Natural killer cell (primary cell): ENCODE results near the gene DTX4. TPM values are rescaled to one million over a fixed set of nuclear protein-coding genes. Genes with fewer than 3 reads are reported as not detected.
A peak's percentile ranks its signal among the peaks of the same experiment; 100 is the strongest.

ENCODE experiments used
- ATAC-seq, 3 donors: fragments of 150-1000 bp in 2 of 3; fragments of 200-7000 bp in 1 of 3; cut with Tn5 transposase; 1 replicate in 1 of 3; 2 replicates in 2 of 3; pipeline ENCODE4 v1.10.0; 2021; ENCODE audit warnings: mild to moderate bottlenecking in 2 of 3, moderate library complexity in 2 of 3
- DNase-seq, 2 donors: peaks; one replicate each; pipeline versions ENCODE4 v3.0.0 to v3.0.0-alpha.2; 2013 to 2021; ENCODE audit warnings: mixed read lengths in 1 of 2
- H3K27ac ChIP-seq: one replicate; pipeline ENCODE4 v1.5.1; 2013; ENCODE audit warnings: mild to moderate bottlenecking, low read length
- H3K27me3 ChIP-seq: one replicate; pipeline ENCODE4 v1.6.1; 2013; ENCODE audit warnings: low read length; ENCODE audit not compliant: control insufficient read depth, insufficient read depth
- H3K36me3 ChIP-seq: one replicate; pipeline ENCODE4 v1.6.1; 2013; ENCODE audit warnings: low read length; ENCODE audit not compliant: control insufficient read depth, insufficient read depth
- H3K4me1 ChIP-seq: one replicate; pipeline ENCODE4 v1.6.1; 2013; ENCODE audit warnings: low read length; ENCODE audit not compliant: control insufficient read depth, insufficient read depth
- H3K4me3 ChIP-seq: one replicate; pipeline ENCODE4 v1.5.1; 2013; ENCODE audit warnings: low read length
- H3K9me3 ChIP-seq: one replicate; pipeline ENCODE4 v1.6.1; 2013; ENCODE audit warnings: low read length; ENCODE audit not compliant: control insufficient read depth, insufficient read depth
- H3K27ac Mint-ChIP-seq, 2 donors: one replicate each; pipeline ENCODE4 v1.8.0; 2022; ENCODE audit warnings: mild to moderate bottlenecking in 2 of 2, mixed read lengths in 2 of 2, moderate library complexity in 1 of 2
- H3K27me3 Mint-ChIP-seq, 2 donors: one replicate each; pipeline ENCODE4 v1.8.0; 2022; ENCODE audit warnings: low read depth in 2 of 2, mixed read lengths in 2 of 2
- H3K36me3 Mint-ChIP-seq: one replicate; pipeline ENCODE4 v1.8.0; 2022; ENCODE audit warnings: mixed read lengths
- H3K4me1 Mint-ChIP-seq, 2 donors: one replicate each; pipeline ENCODE4 v1.8.0; 2022; ENCODE audit warnings: mixed read lengths in 2 of 2
- H3K4me3 Mint-ChIP-seq: one replicate; pipeline ENCODE4 v1.8.0; 2022; ENCODE audit warnings: mild to moderate bottlenecking, moderate library complexity, mixed read lengths
- H3K9me3 Mint-ChIP-seq, 2 donors: one replicate each; pipeline ENCODE4 v1.8.0; 2022; ENCODE audit warnings: mixed read lengths in 2 of 2
- CTCF ChIP-seq: fragments of 200-600 bp; IDR thresholded peaks from one replicate; pipeline ENCODE4 v1.8.0; 2022; ENCODE audit warnings: antibody characterized with exemption
- WGBS: methylation state at CpG from one replicate; pipeline ENCODE4 v1.1.7; 2013; ENCODE audit warnings: missing lambda C conversion rate; ENCODE audit not compliant: insufficient coverage; 5-methylcytosine and 5-hydroxymethylcytosine counted together
- intact Hi-C: fragments of 100-400 bp; cut with micrococcal nuclease; formaldehyde crosslinking; loops from one replicate; pipeline ENCODE4 v1.14.2; 2022
- total RNA-seq, 4 donors: library from RNA; stranded (reverse); fragments of 120-200 nt in 1 of 4; gene quantifications; one replicate each; pipeline versions ENCODE4 v1.2.3 to v1.2.4, GENCODE V29; 2013 to 2022

The DTX4 gene
- total RNA-seq, 3 donors from 2014 or later (not counting 1 experiment from before 2014, with no cell fraction given) = 0.21 to 0.90 (median 0.59) TPM

- no peak overlapping the region for H3K4me3 ChIP-seq
- H3K27me3 ChIP-seq = no peaks in the 10 kb centered on the region
- no peak for DNase-seq
- H3K9me3 ChIP-seq = no peaks in the 10 kb centered on the region
- H3K4me3 Mint-ChIP-seq = no peak overlapping the region
- no peaks in the 10 kb centered on the region for H3K27me3 Mint-ChIP-seq
- no peaks in the 10 kb centered on the region for H3K36me3 Mint-ChIP-seq
- H3K36me3 ChIP-seq = no peaks in the 10 kb centered on the region
- peak overlapping the region; percentile 26 for H3K27ac ChIP-seq
- TF ChIP-seq CTCF = no peak
- H3K27ac Mint-ChIP-seq = no peak overlapping the region
- peaks cover 12% of the 10 kb centered on the region for H3K4me1 ChIP-seq
- intact Hi-C loops = no loop called here
- peak in 2 of 3 donors; percentile 28 to 64 for ATAC-seq
- no peaks in the 10 kb centered on the region for H3K9me3 Mint-ChIP-seq
- H3K4me1 Mint-ChIP-seq = peaks cover 6 to 21% of the 10 kb centered on the region in 2 donors
- WGBS = 32% methylated on average over 4 of the region's 4 CpGs
Observed at GRCh38 chr11:59224351-59224928, 52.5 kb downstream of the DTX4 start.

GRCh38 chr11:59225017-59225416, 53.1 kb downstream of the DTX4 start:
- H3K9me3 ChIP-seq = no peaks in the 10 kb centered on the region
- no peaks in the 10 kb centered on the region for H3K36me3 Mint-ChIP-seq
- no peak overlapping the region for H3K27ac ChIP-seq
- TF ChIP-seq CTCF = no peak
- no peak for DNase-seq
- ATAC-seq = no peak
- intact Hi-C loops = no loop called here
- no peaks in the 10 kb centered on the region for H3K36me3 ChIP-seq
- H3K4me3 Mint-ChIP-seq = no peak overlapping the region
- no peak overlapping the region for H3K4me3 ChIP-seq
- H3K4me1 Mint-ChIP-seq = peaks cover 6 to 21% of the 10 kb centered on the region in 2 donors
- WGBS = 75% methylated on average over 1 of the region's 1 CpG
- H3K4me1 ChIP-seq = peaks cover 12% of the 10 kb centered on the region
- H3K9me3 Mint-ChIP-seq = no peaks in the 10 kb centered on the region
- H3K27me3 Mint-ChIP-seq = no peaks in the 10 kb centered on the region
- H3K27ac Mint-ChIP-seq = no peak overlapping the region
- H3K27me3 ChIP-seq = no peaks in the 10 kb centered on the region

GRCh38 chr11:59226396-59226795, 54.5 kb downstream of the DTX4 start:
- peaks cover 12% of the 10 kb centered on the region for H3K4me1 ChIP-seq
- no peaks in the 10 kb centered on the region for H3K36me3 Mint-ChIP-seq

More at GRCh38 chr11:59226396-59226795, 54.5 kb downstream of the DTX4 start:
- Mint-ChIP-seq H3K4me1 (peaks cover 6 to 21% of the 10 kb centered on the region in 2 donors), H3K27me3 (no peaks in the 10 kb centered on the region), H3K27ac (no peak overlapping the region), H3K4me3 (no peak overlapping the region), H3K9me3 (peaks cover 0 to 3% of the 10 kb centered on the region in 2 donors)
- ATAC-seq = no peak
- intact Hi-C loops = no loop called here
- Histone ChIP-seq H3K4me3 (no peak overlapping the region), H3K27ac (no peak overlapping the region), H3K9me3 (no peaks in the 10 kb centered on the region), H3K36me3 (no peaks in the 10 kb centered on the region), H3K27me3 (no peaks in the 10 kb centered on the region)
- TF ChIP-seq CTCF = no peak
- WGBS = 87% methylated on average over 2 of the region's 2 CpGs
- no peak for DNase-seq
